ENCODE results near the gene DTHD1. TPM values are rescaled to one million over a fixed set of nuclear protein-coding genes. Genes with fewer than 3 reads are reported as not detected.
A peak's percentile ranks its signal among the peaks of the same experiment; 100 is the strongest.

DTHD1 gene
- total and polyA plus RNA-seq, 5 donors from 2014 or later: 0.09 to 3.3 (median 0.24) TPM; not detected in 1

DNA sequence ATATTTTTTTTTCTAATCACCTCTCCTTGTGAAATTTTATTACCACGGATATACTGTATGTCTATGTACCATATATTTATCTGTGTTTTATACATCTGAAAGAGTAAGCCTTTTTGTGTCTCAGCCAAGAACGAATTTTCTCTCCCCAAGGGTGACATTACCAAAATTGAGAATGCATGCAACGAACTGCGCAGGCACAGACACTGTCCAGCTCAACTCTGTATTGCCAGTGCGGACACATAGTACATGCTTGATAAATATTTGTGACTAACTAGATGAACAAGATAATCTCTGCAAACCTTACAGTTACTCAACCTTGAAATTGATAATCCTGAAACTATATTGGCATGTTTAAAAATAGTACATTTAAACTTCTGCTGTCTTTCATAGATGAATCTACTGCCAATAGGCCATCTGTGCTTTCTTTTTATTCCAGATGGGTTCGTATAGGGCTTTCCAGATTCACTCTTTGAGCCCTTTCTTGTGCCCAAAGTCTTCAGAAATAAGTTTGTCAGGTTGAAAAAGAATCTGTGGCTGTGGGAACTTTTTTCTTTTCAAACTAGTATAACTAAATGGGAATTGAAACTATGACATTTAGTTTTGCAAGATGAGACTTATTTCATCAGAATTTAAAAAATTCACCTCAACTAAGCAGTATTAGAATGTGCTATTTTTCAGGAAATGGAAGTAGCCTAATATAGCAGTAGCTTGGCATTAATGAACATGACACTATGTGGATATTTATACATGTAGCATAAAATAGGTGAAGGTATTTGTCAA lies 38.9 kb downstream of the DTHD1 start:
- H3K27ac ChIP-seq (ENCODE audit: insufficient read depth, low read length, poor library complexity, severe bottlenecking): no peak overlapping the region
- Mint-ChIP-seq H3K27ac (peak overlapping the region in 1 of 3 donors; percentile 60), H3K4me1 (peaks cover 2 to 34% (median 18%) of the 10 kb centered on the region in 4 donors), H3K9me3 (no peaks in the 10 kb centered on the region), H3K36me3 (no peaks in the 10 kb centered on the region), H3K27me3 (no peaks in the 10 kb centered on the region), H3K4me3 (no peak overlapping the region)
- no peaks in the 10 kb centered on the region for H3K9me3 ChIP-seq (ENCODE audit: control insufficient read depth in 2 of 2, low read length in 2 of 2)
- H3K4me3 ChIP-seq (ENCODE audit: low read depth, low read length): no peak overlapping the region
- DNase-seq (no peak), ATAC-seq (ENCODE audit: low read depth in 2 of 2) (no peak)
- no peaks in the 10 kb centered on the region for H3K27me3 ChIP-seq (ENCODE audit: control insufficient read depth, insufficient read depth, low read length)
- no peaks in the 10 kb centered on the region for H3K36me3 ChIP-seq (ENCODE audit: control insufficient read depth, insufficient read depth, low read length)
- peaks cover 11% of the 10 kb centered on the region for H3K4me1 ChIP-seq (ENCODE audit: control insufficient read depth, insufficient read depth, low read length, poor library complexity, severe bottlenecking)

DNA sequence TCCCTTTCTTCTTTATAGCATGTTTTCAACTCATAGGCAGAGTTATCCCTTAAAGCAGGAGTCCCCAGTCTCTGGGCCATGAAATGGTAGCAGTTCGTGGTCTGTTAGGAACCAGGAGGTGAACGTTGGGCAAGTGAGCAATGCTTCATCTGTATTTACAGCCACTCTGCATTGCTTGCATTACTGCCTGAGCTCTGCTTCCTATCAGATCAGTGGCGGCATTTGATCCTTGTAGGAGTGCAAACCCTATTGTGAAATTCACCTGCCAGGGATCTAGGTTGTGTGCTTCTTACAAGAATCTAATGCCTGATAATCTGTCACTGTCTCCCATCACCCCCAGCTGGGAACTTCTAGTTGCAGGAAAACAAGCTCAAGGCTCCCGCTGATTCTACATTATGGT lies 39.8 kb downstream of the DTHD1 start:
- H3K4me1 Mint-ChIP-seq: peaks cover 10 to 41% (median 26%) of the 10 kb centered on the region in 4 donors
- H3K27ac Mint-ChIP-seq: peak overlapping the region in 2 of 3 donors; percentile 22 to 60
- H3K36me3 Mint-ChIP-seq: no peaks in the 10 kb centered on the region

DNA sequence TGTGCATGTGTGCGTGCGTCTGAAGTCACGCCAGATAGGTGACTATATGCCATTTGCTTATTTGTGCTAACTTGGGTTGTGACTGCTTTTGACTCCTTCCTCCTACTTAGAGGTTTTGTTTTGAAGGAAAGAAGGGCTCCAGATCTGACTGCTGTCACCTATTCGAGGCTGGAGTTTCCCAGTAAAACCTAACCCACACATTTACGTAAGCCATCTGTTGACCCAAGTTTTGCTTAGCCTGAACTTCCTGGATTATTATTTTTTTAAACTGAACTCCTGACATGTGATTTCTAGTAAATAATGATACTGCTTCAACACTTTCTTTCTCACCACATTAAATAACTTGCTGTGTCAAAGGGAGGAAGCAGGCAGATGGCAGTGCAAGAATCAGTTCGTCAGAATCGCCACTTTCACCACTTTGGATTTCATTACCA lies 41.5 kb downstream of the DTHD1 start:
- Mint-ChIP-seq H3K27ac (peak overlapping the region; percentile 34 to 74 (median 59)), H3K9me3 (peaks cover 0 to 2% (median 0%) of the 10 kb centered on the region in 7 donors), H3K36me3 (no peaks in the 10 kb centered on the region), H3K4me3 (peak overlapping the region; percentile 20 to 58 (median 48)), H3K27me3 (no peaks in the 10 kb centered on the region), H3K4me1 (peaks cover 10 to 38% (median 26%) of the 10 kb centered on the region in 4 donors)
- ATAC-seq (ENCODE audit: low read depth in 2 of 2) (peak; percentile 69 to 77), DNase-seq (peak in 2 of 3 donors; percentile 51 to 85)
- peak overlapping the region; percentile 77 for H3K4me3 ChIP-seq (ENCODE audit: low read depth, low read length)
- no peaks in the 10 kb centered on the region for H3K27me3 ChIP-seq (ENCODE audit: control insufficient read depth, insufficient read depth, low read length)
- no peaks in the 10 kb centered on the region for H3K9me3 ChIP-seq (ENCODE audit: control insufficient read depth in 2 of 2, low read length in 2 of 2)
- H3K27ac ChIP-seq (ENCODE audit: insufficient read depth, low read length, poor library complexity, severe bottlenecking): no peak overlapping the region
- H3K4me1 ChIP-seq (ENCODE audit: control insufficient read depth, insufficient read depth, low read length, poor library complexity, severe bottlenecking): peaks cover 19% of the 10 kb centered on the region
- no peaks in the 10 kb centered on the region for H3K36me3 ChIP-seq (ENCODE audit: control insufficient read depth, insufficient read depth, low read length)

More for the DNA sequence above, 39.8 kb downstream of the DTHD1 start:
- H3K4me1 ChIP-seq (ENCODE audit: control insufficient read depth, insufficient read depth, low read length, poor library complexity, severe bottlenecking): peaks cover 19% of the 10 kb centered on the region
- H3K36me3 ChIP-seq (ENCODE audit: control insufficient read depth, insufficient read depth, low read length): no peaks in the 10 kb centered on the region
- ATAC-seq (ENCODE audit: low read depth in 2 of 2) (no peak), DNase-seq (no peak)
- Mint-ChIP-seq H3K27me3 (no peaks in the 10 kb centered on the region), H3K9me3 (peaks cover 0 to 2% (median 0%) of the 10 kb centered on the region in 7 donors), H3K4me3 (no peak overlapping the region)
- no peak overlapping the region for H3K4me3 ChIP-seq (ENCODE audit: low read depth, low read length)
- H3K27me3 ChIP-seq (ENCODE audit: control insufficient read depth, insufficient read depth, low read length): no peaks in the 10 kb centered on the region
- H3K9me3 ChIP-seq (ENCODE audit: control insufficient read depth in 2 of 2, low read length in 2 of 2): no peaks in the 10 kb centered on the region
- H3K27ac ChIP-seq (ENCODE audit: insufficient read depth, low read length, poor library complexity, severe bottlenecking): no peak overlapping the region

DNA sequence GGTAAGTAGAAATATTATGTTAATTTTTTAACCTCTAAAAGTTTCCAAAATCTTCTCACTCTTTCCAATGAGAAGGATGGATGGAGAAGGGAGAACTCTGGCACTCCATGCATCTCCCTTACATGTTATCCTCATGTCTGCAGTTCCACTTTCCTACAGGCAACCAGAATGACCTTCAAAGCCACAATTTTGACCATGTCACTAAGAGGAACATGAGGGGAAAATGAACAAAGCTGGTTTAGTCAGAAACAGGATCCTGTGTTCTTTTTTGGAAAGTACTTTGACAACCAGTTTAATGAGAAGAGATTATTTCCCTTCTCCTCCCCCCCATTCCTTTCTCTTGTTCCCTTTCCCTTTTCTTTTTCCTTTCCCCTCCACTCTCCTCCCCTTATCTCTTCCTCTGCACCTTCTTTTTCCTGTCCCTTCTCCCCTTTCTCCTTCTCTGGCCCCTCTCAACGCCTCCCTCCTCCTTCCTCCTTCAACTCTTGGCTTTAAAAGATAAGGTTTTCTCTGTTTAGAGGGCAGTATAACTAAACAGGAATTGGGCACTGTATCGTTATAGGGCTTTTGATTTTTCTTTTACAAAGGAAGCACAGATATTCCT lies 42.5 kb downstream of the DTHD1 start:
- H3K36me3 ChIP-seq (ENCODE audit: control insufficient read depth, insufficient read depth, low read length): no peaks in the 10 kb centered on the region
- H3K27ac Mint-ChIP-seq: peak overlapping the region in 1 of 3 donors; percentile 84
- H3K4me1 ChIP-seq (ENCODE audit: control insufficient read depth, insufficient read depth, low read length, poor library complexity, severe bottlenecking): peaks cover 19% of the 10 kb centered on the region
- H3K4me3 ChIP-seq (ENCODE audit: low read depth, low read length): no peak overlapping the region
- ATAC-seq (ENCODE audit: low read depth in 2 of 2) (no peak), DNase-seq (no peak)
- H3K36me3 Mint-ChIP-seq: no peaks in the 10 kb centered on the region
- H3K9me3 Mint-ChIP-seq: peaks cover 0 to 2% (median 0%) of the 10 kb centered on the region in 7 donors
- no peak overlapping the region for H3K27ac ChIP-seq (ENCODE audit: insufficient read depth, low read length, poor library complexity, severe bottlenecking)
- H3K4me3 Mint-ChIP-seq: no peak overlapping the region
- H3K27me3 Mint-ChIP-seq: no peaks in the 10 kb centered on the region
- no peaks in the 10 kb centered on the region for H3K9me3 ChIP-seq (ENCODE audit: control insufficient read depth in 2 of 2, low read length in 2 of 2)
- peaks cover 10 to 38% (median 26%) of the 10 kb centered on the region in 4 donors for H3K4me1 Mint-ChIP-seq
- no peaks in the 10 kb centered on the region for H3K27me3 ChIP-seq (ENCODE audit: control insufficient read depth, insufficient read depth, low read length)

DNA sequence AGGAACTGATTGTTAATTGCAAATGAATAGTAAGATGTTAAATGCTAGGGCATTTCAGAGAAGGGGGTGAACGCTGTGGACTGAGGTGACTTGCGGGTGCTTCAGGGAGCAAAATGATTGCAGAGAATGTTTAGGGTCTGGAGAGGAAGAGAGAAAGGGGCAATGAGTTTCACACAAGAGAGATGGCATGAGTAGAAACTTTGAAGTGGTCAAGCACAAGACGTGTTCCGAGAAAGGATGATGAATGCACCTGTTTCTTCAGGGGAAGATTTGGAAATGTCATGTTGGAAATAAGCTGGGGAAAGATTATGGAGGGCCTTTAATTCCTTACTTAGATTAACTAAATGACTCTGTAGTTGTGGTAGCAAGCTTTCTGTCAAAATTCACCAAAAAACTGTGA lies 43.4 kb downstream of the DTHD1 start:
- no peaks in the 10 kb centered on the region for H3K9me3 ChIP-seq (ENCODE audit: control insufficient read depth in 2 of 2, low read length in 2 of 2)
- Mint-ChIP-seq H3K9me3 (peaks cover 0 to 2% (median 0%) of the 10 kb centered on the region in 7 donors), H3K27me3 (no peaks in the 10 kb centered on the region), H3K4me3 (no peak overlapping the region), H3K4me1 (peaks cover 10 to 38% (median 26%) of the 10 kb centered on the region in 4 donors), H3K27ac (peak overlapping the region in 2 of 3 donors; percentile 0 to 72), H3K36me3 (no peaks in the 10 kb centered on the region)
- DNase-seq (no peak), ATAC-seq (ENCODE audit: low read depth in 2 of 2) (no peak)
- H3K27ac ChIP-seq (ENCODE audit: insufficient read depth, low read length, poor library complexity, severe bottlenecking): no peak overlapping the region
- peaks cover 19% of the 10 kb centered on the region for H3K4me1 ChIP-seq (ENCODE audit: control insufficient read depth, insufficient read depth, low read length, poor library complexity, severe bottlenecking)
- H3K27me3 ChIP-seq (ENCODE audit: control insufficient read depth, insufficient read depth, low read length): no peaks in the 10 kb centered on the region
- no peaks in the 10 kb centered on the region for H3K36me3 ChIP-seq (ENCODE audit: control insufficient read depth, insufficient read depth, low read length)
- no peak overlapping the region for H3K4me3 ChIP-seq (ENCODE audit: low read depth, low read length)

DNA sequence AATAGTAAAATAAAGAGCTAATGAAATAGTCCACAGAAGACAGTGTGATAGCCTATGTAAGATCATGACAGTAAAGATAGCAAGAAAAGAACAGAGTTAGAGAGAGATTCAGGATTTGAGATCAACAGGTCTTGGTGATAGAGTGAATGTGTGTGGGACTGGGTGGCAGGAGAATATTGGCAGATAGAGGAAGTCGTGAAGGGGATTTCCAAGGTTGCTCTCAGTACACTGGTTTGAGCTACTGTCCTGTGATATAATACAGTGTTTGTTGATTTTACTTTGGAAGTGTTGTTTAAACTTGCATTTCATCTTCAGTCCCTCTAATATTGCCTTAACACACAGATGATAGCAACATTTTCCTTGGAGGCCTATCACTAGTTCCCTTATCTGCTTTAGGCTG lies 44.1 kb downstream of the DTHD1 start:
- Histone ChIP-seq H3K27ac (ENCODE audit: insufficient read depth, low read length, poor library complexity, severe bottlenecking) (no peak overlapping the region), H3K4me1 (ENCODE audit: control insufficient read depth, insufficient read depth, low read length, poor library complexity, severe bottlenecking) (peaks cover 19% of the 10 kb centered on the region), H3K9me3 (ENCODE audit: control insufficient read depth in 2 of 2, low read length in 2 of 2) (no peaks in the 10 kb centered on the region), H3K4me3 (ENCODE audit: low read depth, low read length) (no peak overlapping the region), H3K36me3 (ENCODE audit: control insufficient read depth, insufficient read depth, low read length) (no peaks in the 10 kb centered on the region), H3K27me3 (ENCODE audit: control insufficient read depth, insufficient read depth, low read length) (no peaks in the 10 kb centered on the region)
- Mint-ChIP-seq H3K27ac (peak overlapping the region; percentile 3 to 88 (median 47)), H3K36me3 (no peaks in the 10 kb centered on the region), H3K4me1 (peaks cover 10 to 38% (median 26%) of the 10 kb centered on the region in 4 donors), H3K4me3 (peak overlapping the region in 2 of 4 donors; percentile 1 to 24), H3K9me3 (peaks cover 0 to 2% (median 0%) of the 10 kb centered on the region in 7 donors), H3K27me3 (no peaks in the 10 kb centered on the region)
- DNase-seq: peak in 1 of 3 donors; percentile 16
- peak; percentile 33 to 48 for ATAC-seq (ENCODE audit: low read depth in 2 of 2)

DNA sequence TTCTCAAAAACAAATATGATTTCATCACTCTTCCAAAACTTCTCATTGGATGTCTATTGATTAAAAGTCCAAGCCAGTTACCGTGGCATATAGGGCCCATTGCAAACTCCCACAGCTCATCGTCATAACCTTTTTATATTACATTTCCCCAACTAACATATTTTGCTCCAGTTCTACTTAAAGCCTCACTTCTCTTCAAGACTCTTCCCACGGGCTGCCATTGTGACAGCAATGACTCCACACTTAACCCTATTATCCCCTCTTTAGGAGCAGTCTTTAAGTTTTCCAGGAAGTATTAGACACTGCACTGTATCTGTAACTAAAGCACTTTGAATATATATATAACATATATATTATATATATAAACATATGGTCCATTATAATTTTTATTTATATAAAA lies 44.5 kb downstream of the DTHD1 start:
- no peaks in the 10 kb centered on the region for H3K9me3 ChIP-seq (ENCODE audit: control insufficient read depth in 2 of 2, low read length in 2 of 2)
- no peaks in the 10 kb centered on the region for H3K27me3 Mint-ChIP-seq
- peaks cover 10 to 38% (median 26%) of the 10 kb centered on the region in 4 donors for H3K4me1 Mint-ChIP-seq
- H3K36me3 ChIP-seq (ENCODE audit: control insufficient read depth, insufficient read depth, low read length): no peaks in the 10 kb centered on the region
- peak overlapping the region in 2 of 4 donors; percentile 1 to 19 for H3K4me3 Mint-ChIP-seq
- H3K9me3 Mint-ChIP-seq: peaks cover 0 to 2% (median 0%) of the 10 kb centered on the region in 7 donors
- no peaks in the 10 kb centered on the region for H3K36me3 Mint-ChIP-seq
- peaks cover 19% of the 10 kb centered on the region for H3K4me1 ChIP-seq (ENCODE audit: control insufficient read depth, insufficient read depth, low read length, poor library complexity, severe bottlenecking)
- no peaks in the 10 kb centered on the region for H3K27me3 ChIP-seq (ENCODE audit: control insufficient read depth, insufficient read depth, low read length)
- DNase-seq: no peak
- H3K27ac Mint-ChIP-seq: peak overlapping the region; percentile 3 to 88 (median 47)
- ATAC-seq (ENCODE audit: low read depth in 2 of 2): no peak
- H3K4me3 ChIP-seq (ENCODE audit: low read depth, low read length): no peak overlapping the region
- H3K27ac ChIP-seq (ENCODE audit: insufficient read depth, low read length, poor library complexity, severe bottlenecking): no peak overlapping the region
